Suprapubic skin (tissue), 4 donors: ENCODE measurements around the gene STX8. TPM values are rescaled to one million over a fixed set of nuclear protein-coding genes. Genes with fewer than 3 reads are reported as not detected.
A peak's percentile ranks its signal among the peaks of the same experiment; 100 is the strongest.

Source experiments
- DNase-seq, 2 donors: peaks; one replicate each; pipeline ENCODE4 v3.0.0-alpha.2; 2019; ENCODE audit warnings: low spot score in 2 of 2
- H3K27ac ChIP-seq: fragments of 200-600 bp; sonication (generic); one replicate; pipeline ENCODE4 v1.5.1; 2019
- H3K27me3 ChIP-seq: fragments of 200-600 bp; sonication (generic); one replicate; pipeline ENCODE4 v1.5.1; 2019
- H3K36me3 ChIP-seq: fragments of 200-600 bp; sonication (generic); one replicate; pipeline ENCODE4 v1.5.1; 2019
- H3K4me1 ChIP-seq: fragments of 200-600 bp; sonication (generic); one replicate; pipeline ENCODE4 v1.5.1; 2019
- H3K4me3 ChIP-seq: fragments of 200-600 bp; sonication (generic); one replicate; pipeline ENCODE4 v1.5.1; 2019; ENCODE audit warnings: mild to moderate bottlenecking
- H3K9me3 ChIP-seq: fragments of 200-600 bp; sonication (generic); one replicate; pipeline ENCODE4 v1.5.1; 2019
- EP300 ChIP-seq: sonication (generic); formaldehyde crosslinking; IDR thresholded peaks from one replicate; pipeline ENCODE4 v1.6.1; 2017; ENCODE audit warnings: antibody characterized with exemption
- POLR2A ChIP-seq, 2 donors: fragments of 450-650 bp; IDR thresholded peaks; one replicate each; pipeline ENCODE4 v1.6.1; 2017; ENCODE audit warnings: antibody characterized with exemption in 2 of 2, mild to moderate bottlenecking in 2 of 2, moderate library complexity in 2 of 2
- POLR2AphosphoS5 ChIP-seq, 3 donors: sonication (generic); formaldehyde crosslinking; IDR thresholded peaks; one replicate each; pipeline ENCODE4 v1.6.1; 2017; ENCODE audit warnings: antibody characterized with exemption in 3 of 3
- WGBS: methylation state at CpG from one replicate; pipeline ENCODE4 v1.1.5; 2018; 5-methylcytosine and 5-hydroxymethylcytosine counted together
- total RNA-seq, 4 donors: library from RNA; depleted of rRNA; stranded (reverse); fragments of >200 nt; gene quantifications; one replicate each; pipeline ENCODE4 v1.1.0, GENCODE V29; 2016
- TF ChIP-seq, protein P1 (sequence below), 2 donors: fragments of 200-600 bp in 1 of 2; fragments of 450-650 bp in 1 of 2; sonication (generic) in 1 of 2; IDR thresholded peaks; one replicate each; pipeline ENCODE4 v1.5.1; 2016 to 2019; ENCODE audit warnings: antibody characterized with exemption in 2 of 2, mild to moderate bottlenecking in 1 of 2, moderate library complexity in 1 of 2

STX8 gene
- total RNA-seq, 4 donors from 2014 or later, result 21.5 to 74.0 (median 38.4) TPM

DNA sequence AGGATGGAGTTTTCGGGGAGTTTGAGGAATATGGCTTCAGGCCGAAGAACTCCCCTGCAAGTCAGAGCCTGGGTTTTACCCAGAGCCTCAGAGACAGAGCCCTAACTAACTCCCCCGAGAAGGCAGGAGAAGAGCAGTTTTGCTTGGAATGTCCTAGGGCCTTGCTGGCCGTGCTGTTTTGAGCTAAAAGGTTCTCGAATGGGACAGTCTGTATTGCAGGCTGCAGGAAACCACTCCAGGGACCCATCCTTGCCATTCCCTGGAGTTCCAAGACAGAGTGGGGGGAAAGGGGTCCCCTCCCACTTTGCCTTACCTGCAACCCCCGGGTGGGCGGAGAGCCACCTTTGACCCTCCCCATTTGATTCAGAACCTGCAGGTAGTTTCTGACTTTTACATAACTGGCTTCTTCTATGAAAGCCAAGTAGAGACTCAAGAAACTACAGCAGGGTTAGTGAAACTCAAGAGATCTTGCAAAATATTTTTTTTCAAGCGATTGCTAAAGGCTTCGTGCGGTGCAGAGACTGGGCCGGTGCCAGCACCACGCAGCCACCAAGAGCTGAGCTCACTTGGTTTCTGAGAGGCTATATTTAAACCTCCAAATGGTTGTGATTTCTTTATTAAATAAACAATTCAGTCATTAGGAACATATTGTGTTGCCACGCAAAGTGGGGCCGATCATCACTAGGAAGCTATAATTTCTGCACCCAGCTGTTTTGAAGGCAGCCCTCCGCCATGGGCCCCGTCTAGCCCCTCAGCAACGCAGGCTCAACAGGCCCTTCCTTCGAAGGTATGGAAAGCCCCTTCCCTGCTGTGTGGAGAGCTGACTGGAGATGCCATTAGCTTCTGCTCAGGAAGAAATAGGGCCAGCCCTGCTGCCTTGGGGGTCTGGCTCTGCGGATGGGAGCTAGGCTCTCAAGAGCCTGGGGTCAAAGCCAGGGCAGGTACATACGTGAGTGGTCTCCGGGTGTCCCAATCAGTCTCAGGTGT lies 331.3 kb downstream of the STX8 start:
- Histone ChIP-seq H3K9me3 (no peaks in the 10 kb centered on the region), H3K27ac (peak overlapping the region; percentile 58), H3K4me3 (no peak overlapping the region), H3K36me3 (peaks cover 22% of the 10 kb centered on the region), H3K27me3 (no peaks in the 10 kb centered on the region), H3K4me1 (peaks cover 41% of the 10 kb centered on the region)
- DNase-seq, result peak in 1 of 2 donors; percentile 73
- whole genome bisulfite sequencing, result 70% methylated on average over 20 of the region's 21 CpGs
- TF ChIP-seq, protein P1, sequence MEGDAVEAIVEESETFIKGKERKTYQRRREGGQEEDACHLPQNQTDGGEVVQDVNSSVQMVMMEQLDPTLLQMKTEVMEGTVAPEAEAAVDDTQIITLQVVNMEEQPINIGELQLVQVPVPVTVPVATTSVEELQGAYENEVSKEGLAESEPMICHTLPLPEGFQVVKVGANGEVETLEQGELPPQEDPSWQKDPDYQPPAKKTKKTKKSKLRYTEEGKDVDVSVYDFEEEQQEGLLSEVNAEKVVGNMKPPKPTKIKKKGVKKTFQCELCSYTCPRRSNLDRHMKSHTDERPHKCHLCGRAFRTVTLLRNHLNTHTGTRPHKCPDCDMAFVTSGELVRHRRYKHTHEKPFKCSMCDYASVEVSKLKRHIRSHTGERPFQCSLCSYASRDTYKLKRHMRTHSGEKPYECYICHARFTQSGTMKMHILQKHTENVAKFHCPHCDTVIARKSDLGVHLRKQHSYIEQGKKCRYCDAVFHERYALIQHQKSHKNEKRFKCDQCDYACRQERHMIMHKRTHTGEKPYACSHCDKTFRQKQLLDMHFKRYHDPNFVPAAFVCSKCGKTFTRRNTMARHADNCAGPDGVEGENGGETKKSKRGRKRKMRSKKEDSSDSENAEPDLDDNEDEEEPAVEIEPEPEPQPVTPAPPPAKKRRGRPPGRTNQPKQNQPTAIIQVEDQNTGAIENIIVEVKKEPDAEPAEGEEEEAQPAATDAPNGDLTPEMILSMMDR (IDR thresholded peaks at IDR 0.05), result no peak
- TF ChIP-seq POLR2A (IDR thresholded peaks at IDR 0.05), result no peak
- no peak for TF ChIP-seq EP300
- no peak for TF ChIP-seq POLR2AphosphoS5 (IDR thresholded peaks at IDR 0.05)

- peak in 1 of 2 donors; percentile 50 for DNase-seq
- H3K36me3 ChIP-seq, result peaks cover 10% of the 10 kb centered on the region
- H3K4me3 ChIP-seq, result no peak overlapping the region
- 62% methylated on average over 7 of the region's 8 CpGs for WGBS
- no peaks in the 10 kb centered on the region for H3K9me3 ChIP-seq
- TF ChIP-seq POLR2AphosphoS5 (IDR thresholded peaks at IDR 0.05) (no peak), POLR2A (IDR thresholded peaks at IDR 0.05) (no peak)
- peak overlapping the region; percentile 94 for H3K27ac ChIP-seq
- no peaks in the 10 kb centered on the region for H3K27me3 ChIP-seq
- H3K4me1 ChIP-seq, result peaks cover 48% of the 10 kb centered on the region
These were observed 332.6 kb downstream of the STX8 start for GRCh38 chr17:9242983-9243382.

GRCh38 chr17:9242497-9242881 lies 333.1 kb downstream of the STX8 start:
- peak overlapping the region; percentile 94 for H3K27ac ChIP-seq
- H3K4me1 ChIP-seq, result peaks cover 48% of the 10 kb centered on the region

GRCh38 chr17:9241774-9242496 lies 333.7 kb downstream of the STX8 start:
- peaks cover 48% of the 10 kb centered on the region for H3K4me1 ChIP-seq
- no peaks in the 10 kb centered on the region for H3K9me3 ChIP-seq
- no peaks in the 10 kb centered on the region for H3K36me3 ChIP-seq
- WGBS, result 62% methylated on average over 13 of the region's 16 CpGs
- peak overlapping the region; percentile 94 for H3K27ac ChIP-seq
- peak in 1 of 2 donors; percentile 68 for DNase-seq
- H3K27me3 ChIP-seq, result no peaks in the 10 kb centered on the region
- no peak overlapping the region for H3K4me3 ChIP-seq
- TF ChIP-seq POLR2A (IDR thresholded peaks at IDR 0.05) (no peak), EP300 (no peak), POLR2AphosphoS5 (IDR thresholded peaks at IDR 0.05) (no peak)
- TF ChIP-seq, protein P1 (IDR thresholded peaks at IDR 0.05), result no peak

More at GRCh38 chr17:9242497-9242881, 333.1 kb downstream of the STX8 start:
- Histone ChIP-seq H3K27me3 (no peaks in the 10 kb centered on the region), H3K36me3 (peaks cover 5% of the 10 kb centered on the region), H3K4me3 (no peak overlapping the region), H3K9me3 (no peaks in the 10 kb centered on the region)
- TF ChIP-seq, protein P1 (IDR thresholded peaks at IDR 0.05), result no peak
- TF ChIP-seq POLR2A (IDR thresholded peaks at IDR 0.05) (no peak), EP300 (no peak), POLR2AphosphoS5 (IDR thresholded peaks at IDR 0.05) (no peak)
- DNase-seq, result peak in 1 of 2 donors; percentile 71
- WGBS, result 77% methylated on average over 16 of the region's 16 CpGs

DNA sequence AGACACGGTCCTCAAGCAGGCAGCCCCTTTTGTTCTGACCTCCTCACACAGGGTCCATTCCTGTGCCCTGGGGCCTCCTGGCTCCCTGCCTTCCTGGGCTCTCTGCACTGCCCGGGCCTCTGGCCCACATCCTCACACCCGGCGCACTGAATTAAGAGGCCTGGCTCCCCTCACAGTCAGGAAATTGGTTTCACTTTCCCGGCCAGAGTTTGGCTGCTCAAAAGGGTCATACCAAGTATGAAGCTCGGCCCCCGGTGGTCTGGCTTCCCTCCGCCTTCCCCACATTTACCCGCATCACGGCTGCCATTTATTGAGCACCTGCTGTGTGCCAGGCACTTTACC lies 334.3 kb downstream of the STX8 start:
- Histone ChIP-seq H3K9me3 (no peaks in the 10 kb centered on the region), H3K27ac (peak overlapping the region; percentile 94), H3K36me3 (no peaks in the 10 kb centered on the region), H3K4me1 (peaks cover 48% of the 10 kb centered on the region), H3K4me3 (no peak overlapping the region), H3K27me3 (no peaks in the 10 kb centered on the region)
- WGBS, result 40% methylated on average over 10 of the region's 10 CpGs
- DNase-seq, result peak in 1 of 2 donors; percentile 77
- TF ChIP-seq POLR2AphosphoS5 (IDR thresholded peaks at IDR 0.05) (no peak), POLR2A (IDR thresholded peaks at IDR 0.05) (no peak), EP300 (no peak)
- TF ChIP-seq, protein P1 (IDR thresholded peaks at IDR 0.05), result no peak
